PC-9 (cell line): ENCODE measurements around the gene SNCB.

Experiments
- CTCF ChIP-seq: fragments of 200-600 bp; sonication (generic); conservative IDR thresholded peaks from 2 replicates; pipeline ENCODE4 v1.6.1; 2017; ENCODE audit warnings: mixed run types, antibody characterized with exemption, mild to moderate bottlenecking, moderate library complexity
- EZH2 ChIP-seq: fragments of 200-600 bp; sonication (generic); IDR thresholded peaks from 2 replicates; pipeline ENCODE4 v1.8.0; 2017; ENCODE audit warnings: antibody characterized with exemption, low read depth

GRCh38 chr5:176624142-176624541 is 6.2 kb downstream of the SNCB start:
- TF ChIP-seq CTCF (no peak), EZH2 (no peak)
